HG03469 (cell line): Measurements from ENCODE around the gene OOSP1.
"Not testable (repeated sequence)": the region's sequence is repeated elsewhere in the genome, so short reads cannot be mapped to it uniquely, and the experiment has no call there.

Experiments
- ATAC-seq: cut with Tn5 transposase; IDR thresholded peaks from one replicate; pipeline ENCODE4 v1.9.1; 2021; ENCODE audit warnings: mild to moderate bottlenecking, moderate library complexity, moderate number of reproducible peaks; ENCODE audit not compliant: unreplicated experiment

The OOSP1 gene

GRCh38 chr11:59960502-59961381, 22.5 kb downstream of the OOSP1 start:
- ATAC-seq = no peak

GRCh38 chr11:59962107-59962482, 23.9 kb downstream of the OOSP1 start:
- no peak for ATAC-seq

- no peak for ATAC-seq
Measured at GRCh38 chr11:59963733-59964132, 25.5 kb downstream of the OOSP1 start, which contains the start of gene OOSP4A. Gene OOSP4A, plus strand, starts transcription at chr11:59964033. Its CDS starts 0 bp downstream, at chr11:59964033.

- ATAC-seq = no peak
Measured at GRCh38 chr11:59965424-59965823, 27.2 kb downstream of the OOSP1 start.

DNA sequence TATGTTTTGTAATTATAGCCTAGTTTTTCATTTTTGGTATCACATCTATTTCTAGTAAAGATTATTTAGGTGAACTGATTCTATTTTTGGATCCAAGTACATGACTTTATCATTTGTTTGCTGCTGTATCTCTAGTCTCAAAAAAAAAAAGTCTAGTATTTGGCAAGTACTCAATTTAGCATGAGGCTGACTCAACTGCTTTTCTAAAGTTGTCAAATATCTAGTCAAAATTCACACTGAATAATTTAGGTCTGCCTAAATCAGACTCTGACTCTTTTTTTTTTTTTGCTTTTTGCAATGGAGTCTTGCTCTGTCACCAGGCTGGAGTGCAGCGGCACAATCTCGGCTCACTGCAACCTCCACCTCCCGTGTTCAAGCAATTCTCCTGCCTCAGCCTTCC, 28.0 kb downstream of the OOSP1 start:
- no peak for ATAC-seq

DNA sequence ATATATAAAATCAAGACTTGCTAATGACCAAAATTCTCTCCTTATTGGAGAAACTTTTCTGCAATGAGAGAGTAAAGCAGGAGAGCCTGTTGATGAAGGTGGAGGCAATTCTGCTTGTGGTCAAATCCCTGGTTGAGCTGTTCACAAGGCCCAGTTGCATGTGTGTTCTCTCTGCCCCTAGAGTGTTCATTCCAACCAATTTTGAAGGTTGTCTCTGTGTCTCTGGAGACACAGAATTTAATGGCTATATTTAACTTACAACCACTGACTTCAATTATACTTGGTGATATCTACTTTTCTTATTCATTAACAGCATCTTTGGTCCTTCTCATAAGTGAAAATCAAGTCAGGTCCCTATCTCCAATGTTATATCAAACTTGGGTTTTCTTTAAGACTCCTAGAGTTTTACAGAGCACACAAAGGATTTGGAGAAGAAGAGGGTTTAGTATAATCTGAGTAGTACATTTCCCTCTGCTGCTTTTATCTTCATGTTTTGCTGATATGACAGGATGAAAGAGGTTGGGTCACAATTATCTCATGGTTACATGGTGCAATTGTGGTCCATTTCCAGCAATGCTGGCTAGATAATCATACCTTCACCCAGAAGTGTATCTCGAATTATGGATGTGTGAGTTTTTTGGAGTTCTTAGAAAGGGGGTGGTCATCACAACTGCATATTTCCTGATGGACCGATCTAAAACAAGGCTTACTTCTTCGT, 29.6 kb downstream of the OOSP1 start:
- no peak for ATAC-seq

DNA sequence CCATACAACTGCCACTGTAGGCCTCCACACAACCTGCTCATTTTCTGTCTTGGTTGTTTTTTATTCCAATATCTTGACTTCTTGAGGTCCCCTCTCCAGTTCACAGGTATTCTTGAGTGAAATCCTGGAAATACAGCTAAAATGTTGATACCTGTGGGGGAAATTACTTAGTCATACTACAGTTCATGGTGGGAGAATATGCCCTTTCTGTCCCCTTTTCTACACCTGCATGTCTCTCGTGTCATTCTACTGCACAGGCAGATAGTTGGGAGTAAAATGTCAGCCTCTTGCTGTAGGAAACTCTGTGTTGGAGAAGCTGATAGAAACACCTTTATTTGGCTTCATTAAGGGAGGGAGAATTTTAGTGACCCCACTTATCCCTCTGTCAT, 30.2 kb downstream of the OOSP1 start:
- no peak for ATAC-seq

DNA sequence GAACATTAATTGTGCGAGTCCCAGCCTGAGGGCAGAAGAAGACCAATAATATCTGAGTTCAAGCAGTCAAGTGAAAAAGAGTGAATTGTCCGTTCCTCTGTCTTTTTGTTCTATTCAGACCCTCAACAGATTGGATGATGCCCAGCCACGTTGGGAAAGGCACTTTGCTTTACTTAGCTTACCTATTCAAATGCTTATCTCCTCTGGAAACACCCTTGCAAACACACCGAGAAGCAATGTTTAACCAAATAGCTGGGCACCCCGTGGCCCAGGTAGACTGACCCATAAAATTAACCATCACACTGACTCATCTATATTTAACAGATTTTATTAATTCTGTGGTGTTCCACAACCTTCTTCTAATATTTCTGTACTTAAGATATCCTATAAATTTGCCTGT, 34.9 kb downstream of the OOSP1 start:
- no peak for ATAC-seq

DNA sequence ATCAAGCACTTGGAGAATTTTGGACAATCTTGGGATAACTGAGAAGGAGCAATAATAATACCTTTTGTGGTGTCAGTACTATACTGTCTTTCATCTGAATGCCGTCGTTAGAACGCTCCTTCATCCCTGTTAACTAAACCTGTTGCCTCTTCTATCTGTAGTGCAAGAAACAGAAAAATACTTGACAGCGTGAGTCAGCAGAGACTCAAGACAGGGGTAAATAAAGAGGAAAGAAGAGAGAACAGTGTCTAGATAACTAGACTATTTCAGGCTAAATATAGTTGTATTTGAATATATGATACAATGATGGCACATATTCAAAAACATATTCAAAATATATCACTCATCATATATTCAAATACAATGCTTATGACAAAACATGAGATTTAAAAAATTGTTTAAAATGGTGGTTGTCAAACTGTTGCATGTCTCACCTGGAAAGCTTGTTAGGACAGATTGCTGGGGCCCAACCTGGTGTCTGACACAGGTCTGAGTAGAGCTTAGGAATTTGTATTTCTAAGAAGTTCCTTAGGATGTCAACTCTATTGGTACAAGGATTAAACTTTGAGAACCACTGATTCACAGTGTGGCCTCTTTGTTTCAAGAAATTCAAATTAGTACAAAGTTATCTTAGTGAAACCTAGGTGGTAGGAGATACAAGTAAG, 43.0 kb downstream of the OOSP1 start:
- ATAC-seq = no peak

DNA sequence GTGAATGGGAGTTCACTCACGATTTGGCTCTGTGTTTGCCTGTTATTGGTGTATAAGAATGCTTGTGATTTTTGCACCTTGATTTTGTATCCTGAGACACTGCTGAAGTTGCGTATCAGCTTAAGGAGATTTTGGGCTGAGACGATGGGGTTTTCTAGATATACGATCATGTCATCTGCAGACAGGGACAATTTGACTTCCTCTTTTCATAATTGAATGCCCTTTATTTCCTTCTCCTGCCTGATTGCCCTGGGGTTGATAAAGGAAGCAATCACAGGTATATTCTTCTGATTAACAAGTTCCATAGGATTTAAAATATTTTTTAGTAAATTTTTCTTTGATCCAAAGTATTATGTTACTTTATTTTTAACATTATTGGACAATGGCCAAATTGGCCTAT, 43.8 kb downstream of the OOSP1 start:
- ATAC-seq = not testable (repeated sequence)

DNA sequence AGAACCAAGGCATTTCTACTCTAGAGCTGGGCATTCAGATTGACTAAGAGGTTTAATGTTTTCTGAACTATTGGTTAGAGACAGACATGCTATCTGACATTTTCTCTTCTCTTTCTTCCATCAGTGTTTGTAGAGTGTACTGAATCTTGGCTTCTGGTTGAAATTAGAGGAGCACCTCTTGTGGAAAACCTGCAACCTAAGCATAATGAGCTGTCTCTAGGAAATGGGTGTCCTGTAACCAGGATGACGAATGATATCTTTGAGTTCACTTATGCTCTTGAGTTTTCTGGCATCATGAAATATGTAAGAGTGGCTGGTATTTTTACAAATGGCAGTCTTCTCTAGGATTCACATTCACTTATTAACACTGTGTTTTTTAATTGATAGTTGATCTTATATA, 45.0 kb downstream of the OOSP1 start:
- no peak for ATAC-seq

- ATAC-seq = no peak
Measured at GRCh38 chr11:59984368-59984767, 46.1 kb downstream of the OOSP1 start.

DNA sequence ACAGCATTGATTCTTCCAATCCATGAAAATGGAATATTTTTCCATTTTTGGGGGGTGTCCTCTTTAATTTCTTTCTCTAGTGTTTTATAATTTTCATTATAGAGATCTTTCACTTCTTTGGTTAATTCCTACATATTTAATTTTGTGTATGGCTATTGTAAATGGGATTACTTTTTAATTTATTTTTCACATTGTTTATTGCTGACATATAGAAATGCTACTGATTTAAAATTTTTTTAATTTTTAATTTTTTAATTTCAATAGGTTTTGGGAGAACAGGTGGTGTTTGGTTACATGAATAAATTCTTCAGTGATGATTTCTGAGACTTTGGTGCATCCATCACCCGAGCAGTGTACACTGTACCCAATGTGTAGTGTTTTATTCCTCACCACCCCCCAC, 52.2 kb downstream of the OOSP1 start:
- no peak for ATAC-seq

DNA sequence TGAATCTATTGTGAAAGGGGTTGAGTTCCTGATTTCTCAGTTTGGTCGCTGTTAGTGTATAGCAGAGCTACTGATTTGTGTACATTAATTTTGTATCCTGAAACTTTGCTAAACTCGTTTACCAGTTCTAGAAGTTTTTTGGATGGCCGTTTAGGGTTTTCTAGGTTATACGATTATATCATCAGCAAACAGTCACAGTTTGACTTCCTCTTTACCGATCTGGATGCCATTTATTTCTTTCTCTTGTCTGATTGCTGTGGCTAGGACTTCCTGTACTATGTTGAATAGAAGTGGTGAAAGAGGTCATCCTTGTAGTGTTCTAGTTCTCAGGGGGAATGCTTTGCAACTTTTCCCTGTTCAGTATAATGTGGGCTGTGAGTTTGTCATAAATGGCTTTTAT, 54.2 kb downstream of the OOSP1 start:
- no peak for ATAC-seq

DNA sequence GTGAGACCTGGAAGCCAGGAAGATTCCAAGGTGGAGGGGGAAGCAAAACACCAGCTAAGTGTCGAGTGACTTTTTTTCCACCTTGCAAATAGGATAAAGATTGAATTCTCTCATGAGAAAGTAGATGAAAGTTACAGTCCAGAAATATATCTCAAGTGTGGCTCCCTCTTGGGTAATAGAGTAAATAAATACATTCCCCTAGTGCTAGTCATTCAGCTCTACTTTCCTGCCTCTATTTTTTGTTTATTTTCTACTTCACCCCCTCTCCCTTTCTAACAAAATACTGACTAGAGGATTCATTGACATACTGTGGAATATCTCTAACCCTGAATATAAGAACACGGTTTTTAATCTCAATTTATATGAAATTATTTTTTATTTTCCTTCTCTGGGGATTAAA, 59.6 kb downstream of the OOSP1 start:
- ATAC-seq = no peak

GRCh38 chr11:59999691-60000090, 61.5 kb downstream of the OOSP1 start:
- ATAC-seq = no peak

- ATAC-seq = no peak
Measured at GRCh38 chr11:60003729-60004128, 65.5 kb downstream of the OOSP1 start.

GRCh38 chr11:60005360-60005759, 67.1 kb downstream of the OOSP1 start:
- no peak for ATAC-seq
